GM12864 (cell line): ENCODE results near the gene FAXDC2.

Source experiments
- DNase-seq: peaks from one replicate; pipeline ENCODE4 v3.0.0-alpha.2; 2011; ENCODE audit warnings: low read depth
- H3K4me3 ChIP-seq: 2 replicates; pipeline ENCODE4 v1.5.1; 2011; ENCODE audit warnings: mild to moderate bottlenecking, low read depth, low read length, control low read depth
- TF ChIP-seq, protein P1 (sequence below): IDR thresholded peaks from 2 replicates; pipeline ENCODE4 v1.5.1; 2011; ENCODE audit warnings: low read depth, mild to moderate bottlenecking, moderate library complexity, low read length, control low read depth, inconsistent platforms; ENCODE audit errors: missing control alignments

Gene FAXDC2, protein sequence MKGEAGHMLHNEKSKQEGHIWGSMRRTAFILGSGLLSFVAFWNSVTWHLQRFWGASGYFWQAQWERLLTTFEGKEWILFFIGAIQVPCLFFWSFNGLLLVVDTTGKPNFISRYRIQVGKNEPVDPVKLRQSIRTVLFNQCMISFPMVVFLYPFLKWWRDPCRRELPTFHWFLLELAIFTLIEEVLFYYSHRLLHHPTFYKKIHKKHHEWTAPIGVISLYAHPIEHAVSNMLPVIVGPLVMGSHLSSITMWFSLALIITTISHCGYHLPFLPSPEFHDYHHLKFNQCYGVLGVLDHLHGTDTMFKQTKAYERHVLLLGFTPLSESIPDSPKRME

DNA sequence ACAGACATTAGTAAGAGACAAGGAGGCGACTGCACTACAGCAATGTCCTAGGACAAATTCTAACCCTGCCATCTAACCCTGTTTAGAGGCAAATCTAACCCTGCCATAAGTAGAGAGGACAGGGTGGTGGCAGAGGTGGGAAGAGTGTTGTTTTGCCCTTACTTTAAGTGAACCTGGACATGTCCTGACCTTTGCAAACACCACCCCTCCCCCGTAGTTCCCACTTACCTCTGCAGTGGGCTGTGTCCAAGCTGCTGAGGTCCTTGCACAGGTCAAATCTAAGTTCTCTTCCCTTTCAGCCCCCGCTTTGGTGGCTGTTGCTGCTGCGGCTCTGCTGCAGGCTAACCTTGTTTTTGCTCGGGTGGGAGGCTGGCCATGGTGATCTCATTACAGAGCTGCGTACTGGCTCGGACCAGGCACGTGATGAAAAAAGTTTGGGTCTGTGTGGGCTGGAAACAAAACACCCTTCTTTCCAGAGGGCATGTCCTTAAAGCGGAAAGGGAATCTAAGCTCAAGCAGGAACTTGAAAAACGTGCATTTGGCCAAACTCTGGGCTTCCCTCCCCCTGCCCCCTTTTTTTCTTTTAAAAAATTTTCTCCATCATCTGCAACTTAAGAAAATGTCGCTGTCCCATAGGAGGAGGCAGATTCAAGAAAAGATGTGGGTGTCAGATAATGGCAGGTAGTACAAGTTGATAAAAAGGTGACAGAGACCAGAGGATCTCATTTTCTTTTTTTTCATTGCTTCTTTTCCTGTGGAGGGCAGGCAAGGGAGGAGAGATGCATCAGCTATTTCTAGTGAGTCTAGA, at the start of gene FAXDC2:
Gene FAXDC2, minus strand, starts transcription at position 349 of the 808 bp plus-strand sequence. CDS start 12,425 bp downstream, outside the sequence.
- no peak for DNase-seq
- no peak within 1 kb of the TSS for H3K4me3 ChIP-seq
- TF ChIP-seq, protein P1, sequence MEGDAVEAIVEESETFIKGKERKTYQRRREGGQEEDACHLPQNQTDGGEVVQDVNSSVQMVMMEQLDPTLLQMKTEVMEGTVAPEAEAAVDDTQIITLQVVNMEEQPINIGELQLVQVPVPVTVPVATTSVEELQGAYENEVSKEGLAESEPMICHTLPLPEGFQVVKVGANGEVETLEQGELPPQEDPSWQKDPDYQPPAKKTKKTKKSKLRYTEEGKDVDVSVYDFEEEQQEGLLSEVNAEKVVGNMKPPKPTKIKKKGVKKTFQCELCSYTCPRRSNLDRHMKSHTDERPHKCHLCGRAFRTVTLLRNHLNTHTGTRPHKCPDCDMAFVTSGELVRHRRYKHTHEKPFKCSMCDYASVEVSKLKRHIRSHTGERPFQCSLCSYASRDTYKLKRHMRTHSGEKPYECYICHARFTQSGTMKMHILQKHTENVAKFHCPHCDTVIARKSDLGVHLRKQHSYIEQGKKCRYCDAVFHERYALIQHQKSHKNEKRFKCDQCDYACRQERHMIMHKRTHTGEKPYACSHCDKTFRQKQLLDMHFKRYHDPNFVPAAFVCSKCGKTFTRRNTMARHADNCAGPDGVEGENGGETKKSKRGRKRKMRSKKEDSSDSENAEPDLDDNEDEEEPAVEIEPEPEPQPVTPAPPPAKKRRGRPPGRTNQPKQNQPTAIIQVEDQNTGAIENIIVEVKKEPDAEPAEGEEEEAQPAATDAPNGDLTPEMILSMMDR: no peak

DNA sequence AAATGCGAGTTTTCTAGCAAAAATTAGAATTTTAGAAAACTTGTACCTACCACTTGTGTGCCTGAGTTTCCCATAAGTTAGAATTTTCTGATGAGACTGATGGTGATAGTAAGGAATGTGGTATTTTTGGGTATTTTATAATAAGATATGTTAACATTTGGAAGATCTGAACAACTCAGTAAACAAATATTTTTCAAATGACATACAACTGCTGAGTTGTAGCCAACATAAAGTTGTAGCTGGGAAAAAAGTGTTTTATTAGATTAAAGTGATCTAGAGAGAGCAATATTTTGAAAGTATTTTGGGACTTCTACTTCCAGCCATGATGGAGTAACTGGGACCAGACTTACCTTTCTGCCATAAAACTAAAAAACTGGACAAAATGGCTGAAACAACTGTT, 49.7 kb upstream of the FAXDC2 start:
- DNase-seq: no peak
- TF ChIP-seq, protein P1: no peak
- H3K4me3 ChIP-seq: no peak overlapping the region

DNA sequence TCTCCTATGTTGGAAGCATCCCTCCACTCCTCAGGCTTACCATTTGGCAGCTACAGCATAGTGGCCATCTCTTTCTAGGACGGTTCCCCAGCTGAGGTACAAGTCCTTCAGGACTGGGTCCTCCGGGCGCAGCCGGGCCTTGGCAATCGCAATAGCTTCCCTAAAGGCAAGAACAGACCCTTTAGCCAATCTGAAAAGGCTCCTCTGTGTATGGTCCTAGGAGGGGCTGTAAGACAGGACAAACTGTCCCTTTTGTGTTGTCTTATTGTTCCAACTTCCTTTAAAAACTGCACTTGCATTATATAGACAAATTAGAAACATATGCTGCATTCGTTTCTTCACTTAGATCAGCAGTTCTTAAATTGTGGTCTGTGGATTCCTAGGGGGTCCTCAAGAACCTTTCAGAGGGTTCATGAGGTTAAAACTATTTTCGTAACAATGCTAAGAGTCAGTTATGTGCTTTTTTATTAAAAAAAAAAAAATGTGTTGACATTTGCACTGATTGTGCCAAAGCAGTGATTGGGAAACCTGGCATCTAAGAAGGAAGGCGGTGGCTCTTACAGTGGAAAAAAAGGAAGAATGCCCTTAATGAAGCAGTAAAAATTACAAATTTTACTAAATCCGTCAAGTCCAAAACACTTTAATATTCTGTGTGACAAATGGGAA, 48.9 kb upstream of the FAXDC2 start:
- TF ChIP-seq, protein P1: no peak

DNA sequence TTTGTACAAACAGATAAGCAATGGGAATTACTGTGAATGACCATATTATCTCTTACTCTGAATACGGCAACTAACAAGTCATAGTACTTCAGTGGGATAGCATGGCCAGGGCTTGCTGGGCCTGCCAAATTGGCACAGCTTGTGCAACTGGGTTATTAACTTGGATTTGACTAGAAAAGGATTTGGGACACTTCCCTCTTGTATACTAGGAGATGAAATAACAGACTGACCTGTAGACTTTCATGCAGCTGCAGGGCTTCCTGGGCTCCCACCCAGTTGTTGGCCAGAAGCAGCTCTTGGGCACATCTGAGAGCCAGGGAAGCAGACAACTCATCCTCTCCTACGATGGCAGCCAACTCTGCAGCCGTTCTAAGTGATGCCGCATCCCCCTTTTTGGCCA, 47.8 kb upstream of the FAXDC2 start:
- TF ChIP-seq, protein P1: no peak
- H3K4me3 ChIP-seq: no peak overlapping the region
- DNase-seq: no peak

More for the DNA sequence above, 48.9 kb upstream of the FAXDC2 start:
- no peak overlapping the region for H3K4me3 ChIP-seq
- no peak for DNase-seq

DNA sequence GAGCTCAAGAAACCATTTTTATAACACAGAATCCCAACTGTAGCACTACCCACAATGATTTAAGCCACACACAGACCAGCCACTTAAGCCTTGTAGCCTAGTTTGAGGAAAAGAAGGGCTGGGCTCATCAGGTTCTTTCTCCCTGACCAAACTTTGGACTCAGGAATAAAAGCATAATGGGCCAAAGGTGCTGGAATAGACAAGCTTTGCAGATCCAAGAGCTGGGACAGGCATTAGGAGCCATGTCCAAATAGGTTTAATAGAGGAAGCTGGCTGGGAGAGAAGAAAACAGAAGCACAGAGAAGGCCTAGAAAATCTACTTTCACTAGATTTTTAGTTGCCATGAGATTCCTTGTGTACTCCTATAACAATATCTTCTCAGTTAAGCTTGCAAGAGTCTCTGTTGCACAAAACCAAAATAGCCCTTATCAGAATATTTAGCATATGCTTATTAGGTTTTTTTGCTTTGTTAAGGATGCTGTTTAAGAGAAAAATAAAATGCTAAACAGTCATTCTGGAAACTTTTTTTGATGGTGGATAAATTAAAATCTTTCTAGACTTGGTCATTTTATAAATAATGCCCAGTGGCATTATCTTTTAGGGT, 46.3 kb upstream of the FAXDC2 start:
- TF ChIP-seq, protein P1: no peak
- no peak for DNase-seq

DNA sequence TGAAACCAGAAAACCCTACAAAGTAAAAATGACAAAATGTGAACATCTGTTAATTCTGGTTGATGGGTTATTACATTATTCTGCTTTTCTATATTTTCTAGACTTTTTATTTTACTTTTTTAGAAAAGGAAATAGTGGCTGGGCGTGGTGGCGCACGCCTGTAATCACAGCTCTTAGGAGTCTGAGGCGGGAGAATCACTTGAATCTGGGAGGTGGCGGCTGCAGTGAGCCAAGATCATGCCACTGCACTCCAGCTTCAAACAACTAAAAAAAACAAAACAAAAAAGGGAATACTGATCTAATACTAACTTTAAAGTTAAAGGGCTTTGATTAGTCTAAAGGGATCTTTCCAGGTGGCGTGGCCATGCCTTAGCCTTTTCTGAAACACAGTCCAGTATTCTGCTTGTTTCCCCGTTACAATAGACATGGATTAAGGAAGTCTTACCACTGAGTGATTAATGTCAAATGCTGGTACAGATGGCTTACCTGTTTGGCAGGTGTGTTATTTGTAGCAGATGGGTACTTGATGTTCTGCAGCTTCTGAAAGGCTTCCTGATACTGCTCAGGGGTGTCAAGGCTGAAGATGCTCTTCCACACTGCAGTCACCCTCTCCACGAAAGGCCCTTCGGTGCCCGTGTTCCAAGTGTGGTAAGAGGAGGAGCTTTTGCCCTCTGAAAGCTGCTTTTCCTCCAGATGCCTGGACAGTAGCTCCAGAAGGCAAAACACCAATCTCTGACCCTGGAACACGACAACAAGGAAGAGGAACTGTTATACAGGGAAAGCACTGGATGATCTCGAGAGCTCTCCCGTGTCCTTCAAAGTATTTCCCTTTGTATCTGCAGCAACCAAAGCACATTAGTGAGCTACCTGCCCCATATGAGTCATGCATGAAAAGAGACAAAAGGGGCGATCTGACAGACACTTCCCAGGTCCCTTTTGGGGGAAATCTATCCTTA, 45.5 kb upstream of the FAXDC2 start:
- TF ChIP-seq, protein P1: no peak
- DNase-seq: no peak
- no peak overlapping the region for H3K4me3 ChIP-seq

More for the DNA sequence above, 46.3 kb upstream of the FAXDC2 start:
- no peak overlapping the region for H3K4me3 ChIP-seq
